Left renal cortex interstitium (tissue), 4 donors: ENCODE data around the gene SLCO4C1. TPM values are rescaled to one million over a fixed set of nuclear protein-coding genes. Genes with fewer than 3 reads are reported as not detected.

ENCODE experiments used
- DNase-seq, 4 donors: peaks; one replicate each; pipeline ENCODE4 v3.0.0-alpha.2; 2013; ENCODE audit warnings: low read depth in 4 of 4, low spot score in 2 of 4, missing footprints in 1 of 4
- polyA plus RNA-seq, 4 donors: library from polyadenylated mRNA; unstranded; fragments of 120-200 nt; gene quantifications; one replicate each; pipeline ENCODE4 v1.2.1, GENCODE V29; 2013; ENCODE audit not compliant: insufficient read length in 4 of 4

The SLCO4C1 gene
- polyA plus RNA-seq, 4 donors: 21.0 to 27.5 (median 22.4) TPM

DNA sequence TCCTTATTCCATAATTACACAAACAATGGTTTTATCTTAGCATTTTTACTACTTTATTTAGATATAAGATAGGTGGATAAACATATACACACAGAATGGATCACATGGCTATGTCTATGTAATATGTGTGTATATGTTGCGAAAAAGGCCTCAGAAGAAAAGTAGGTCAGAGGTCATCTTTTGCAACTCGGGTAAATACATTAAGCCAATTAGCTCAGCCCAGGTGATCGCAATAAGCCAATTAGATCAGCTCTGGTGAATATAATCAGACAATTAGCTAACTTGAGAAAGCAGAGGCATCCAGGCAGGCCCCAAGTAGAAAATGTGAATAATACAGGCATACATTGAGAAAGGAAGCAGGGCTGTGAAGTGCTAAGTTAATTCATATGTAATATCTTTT lies 24.3 kb downstream of the SLCO4C1 start:
- DNase-seq: no peak

GRCh38 chr5:102270036-102270435 lies 26.0 kb downstream of the SLCO4C1 start:
- no peak for DNase-seq

DNA sequence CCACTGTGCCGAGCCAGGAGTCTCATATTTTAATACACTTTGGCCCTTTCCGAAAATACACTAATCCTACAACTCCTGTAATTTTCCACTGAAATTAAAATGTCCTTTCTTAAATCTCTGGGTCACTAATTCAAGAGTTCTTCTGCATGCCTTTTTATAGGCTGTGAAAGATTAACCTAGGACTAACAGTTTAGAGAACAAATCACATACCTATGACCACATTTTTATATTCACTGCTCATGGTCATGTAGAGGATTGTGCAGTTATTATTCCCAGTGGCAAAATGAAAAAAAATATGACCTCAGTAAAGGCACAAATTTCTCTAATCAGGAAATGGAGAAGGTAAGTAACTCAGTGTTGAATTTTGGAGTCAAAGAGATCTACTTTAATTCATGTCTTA lies 33.4 kb downstream of the SLCO4C1 start:
- DNase-seq: no peak

- DNase-seq: no peak
Measured at GRCh38 chr5:102249381-102249780, 46.7 kb downstream of the SLCO4C1 start.

- DNase-seq: no peak
Measured at GRCh38 chr5:102243213-102243612, 52.9 kb downstream of the SLCO4C1 start.

GRCh38 chr5:102241809-102242421 lies 54.2 kb downstream of the SLCO4C1 start:
- no peak for DNase-seq

GRCh38 chr5:102231693-102232619 lies 64.1 kb downstream of the SLCO4C1 start:
- DNase-seq: no peak

- peak in 1 of 4 donors; percentile 11 for DNase-seq
Measured at GRCh38 chr5:102229685-102230084, 66.4 kb downstream of the SLCO4C1 start.

- DNase-seq: no peak
Measured at GRCh38 chr5:102226321-102226720, 69.8 kb downstream of the SLCO4C1 start.

DNA sequence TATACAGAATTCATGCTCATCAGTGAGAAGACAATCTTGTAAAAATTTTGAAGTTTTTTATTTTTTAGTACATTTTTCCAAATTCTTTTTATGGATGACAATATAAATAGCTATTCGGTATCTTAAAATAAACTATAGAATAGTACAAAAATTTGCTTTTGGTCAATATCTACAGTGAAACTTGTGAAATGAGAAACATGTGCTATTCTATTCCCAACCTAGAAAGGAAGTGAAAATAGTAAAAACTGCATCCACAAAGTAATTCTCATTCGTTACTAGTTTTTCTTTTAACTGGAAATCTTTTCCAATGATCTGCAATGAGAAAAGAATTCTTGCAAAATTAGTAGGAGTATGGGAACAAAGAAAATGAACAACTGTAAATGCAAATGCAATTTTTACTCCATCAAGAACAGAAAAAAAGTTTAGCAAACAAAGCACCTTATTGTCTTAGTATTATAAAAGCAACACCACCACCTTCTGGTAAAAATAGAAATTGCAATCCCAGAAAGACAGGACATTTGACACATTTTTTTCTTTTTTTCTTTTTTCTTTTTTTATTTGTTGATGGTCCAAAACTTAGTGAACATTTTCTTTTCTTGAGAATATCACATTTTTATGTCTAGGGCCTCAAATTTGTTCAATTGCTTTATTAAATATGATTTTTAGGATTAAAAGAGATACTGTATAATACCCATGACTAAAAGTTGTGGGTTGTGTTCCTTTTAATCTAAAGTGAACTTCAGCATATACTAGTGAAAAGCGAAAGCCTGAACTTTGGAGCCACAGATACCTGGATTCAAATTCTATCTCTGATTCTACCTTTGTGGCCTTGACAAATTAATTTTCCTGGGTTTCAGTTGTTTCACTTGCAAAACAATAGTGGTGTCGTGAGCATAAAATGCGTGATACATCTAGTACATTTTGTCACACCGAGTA lies 72.3 kb downstream of the SLCO4C1 start:
- DNase-seq: no peak

- DNase-seq: no peak
Measured at GRCh38 chr5:102222772-102223171, 73.3 kb downstream of the SLCO4C1 start.

DNA sequence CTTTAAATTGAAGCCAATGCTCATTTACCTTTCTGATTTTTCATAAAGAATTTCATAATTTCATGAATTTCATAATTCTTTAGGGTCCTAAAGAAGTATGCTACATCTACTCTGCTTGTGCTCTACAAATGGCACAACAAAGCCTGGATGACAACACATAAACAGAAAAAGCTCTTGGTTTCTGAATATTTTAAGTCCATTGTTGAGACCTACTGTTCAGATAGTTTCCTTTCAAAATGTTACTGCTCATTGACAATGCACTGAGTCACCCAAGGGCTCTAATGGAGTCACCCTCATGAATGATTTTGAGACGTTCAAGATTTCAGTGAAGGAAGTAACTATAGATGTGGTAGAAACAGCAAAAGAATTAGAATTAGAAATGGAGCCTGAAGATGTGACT lies 74.1 kb downstream of the SLCO4C1 start:
- no peak for DNase-seq

DNA sequence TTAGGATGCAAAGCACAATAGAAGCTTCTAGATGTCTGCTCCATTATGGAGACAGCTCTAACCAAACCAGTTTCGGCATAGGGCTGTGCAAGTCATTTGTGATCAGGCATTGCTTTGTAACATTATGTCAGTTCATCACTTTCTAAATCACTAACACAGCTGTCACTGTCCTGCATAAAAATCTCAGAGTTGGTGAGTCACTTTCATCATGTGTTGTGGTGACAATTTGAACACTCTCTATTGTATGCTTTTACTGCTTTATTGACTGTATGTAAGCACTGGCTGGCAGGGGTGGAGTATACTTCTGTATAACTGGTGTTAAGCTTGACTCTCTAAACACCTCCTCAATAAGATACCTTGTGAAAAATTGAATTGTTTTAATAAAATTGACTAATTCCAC lies 77.9 kb downstream of the SLCO4C1 start:
- no peak for DNase-seq

DNA sequence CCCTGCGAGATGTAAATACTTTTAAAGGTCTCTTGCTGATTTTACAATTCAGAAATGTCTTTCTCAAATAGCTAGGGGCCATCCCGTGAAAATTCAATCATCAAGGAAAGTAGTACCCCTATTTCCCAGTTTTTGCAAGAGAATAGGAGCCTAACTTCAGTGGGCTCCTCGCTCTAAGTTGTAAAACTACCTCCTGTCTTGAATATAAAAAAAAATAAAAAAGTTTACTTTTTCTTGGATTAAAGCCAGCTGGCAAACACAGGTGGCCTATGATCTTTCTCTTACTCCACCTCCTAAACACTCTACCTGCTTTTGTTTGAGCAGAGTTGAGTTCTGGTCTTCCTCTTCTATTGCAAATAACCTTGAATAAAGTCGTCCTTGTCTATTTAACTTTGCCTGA lies 79.4 kb downstream of the SLCO4C1 start:
- DNase-seq: no peak

GRCh38 chr5:102211165-102211564 lies 84.9 kb downstream of the SLCO4C1 start:
- DNase-seq: no peak

- no peak for DNase-seq
Measured at GRCh38 chr5:102200861-102201260, 95.2 kb downstream of the SLCO4C1 start.

- no peak for DNase-seq
Measured at GRCh38 chr5:102196481-102196880, 99.6 kb downstream of the SLCO4C1 start.
